GM18505 (cell line): ENCODE data around the gene CELSR1.

ENCODE experiments used
- ATAC-seq: cut with Tn5 transposase; IDR thresholded peaks from one replicate; pipeline ENCODE4 v1.9.1; 2021; ENCODE audit not compliant: unreplicated experiment
- POLR2A ChIP-seq: IDR thresholded peaks from 4 replicates; pipeline ENCODE4 v1.6.1; 2011; ENCODE audit warnings: borderline replicate concordance; ENCODE audit not compliant: insufficient read depth, insufficient read length; ENCODE audit errors: extremely low read depth

Gene CELSR1

GRCh38 chr22:46363611-46364321 lies 173.7 kb downstream of the CELSR1 start:
- no peak for TF ChIP-seq POLR2A
- no peak for ATAC-seq

GRCh38 chr22:46362934-46363515 lies 174.4 kb downstream of the CELSR1 start:
- no peak for ATAC-seq
- TF ChIP-seq POLR2A: no peak

GRCh38 chr22:46362203-46362933 lies 175.1 kb downstream of the CELSR1 start:
- no peak for ATAC-seq
- no peak for TF ChIP-seq POLR2A

DNA sequence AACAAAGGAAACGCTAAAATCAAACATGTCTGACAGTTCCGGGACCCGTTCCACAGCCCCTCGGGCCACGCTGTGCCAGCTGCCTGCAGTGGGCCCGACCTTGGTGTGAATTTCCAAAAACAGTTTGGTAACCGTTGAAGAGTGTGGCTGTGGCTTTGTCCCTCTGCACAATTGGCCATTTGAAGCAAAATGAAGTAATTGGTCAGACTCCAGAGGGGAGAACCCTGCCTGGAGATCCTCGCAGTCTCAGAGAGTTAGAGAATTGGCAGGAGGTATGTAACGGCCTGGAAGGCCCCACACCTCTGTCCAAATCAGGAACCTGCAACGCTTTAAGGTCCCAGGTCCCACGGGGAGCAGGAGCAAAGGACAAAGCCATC lies 175.6 kb downstream of the CELSR1 start:
- ATAC-seq: no peak
- no peak for TF ChIP-seq POLR2A

GRCh38 chr22:46360891-46361290 lies 176.5 kb downstream of the CELSR1 start:
- no peak for ATAC-seq
- no peak for TF ChIP-seq POLR2A

- ATAC-seq: no peak
- no peak for TF ChIP-seq POLR2A
Measured at GRCh38 chr22:46360097-46360496, 177.3 kb downstream of the CELSR1 start.

- ATAC-seq: no peak
- no peak for TF ChIP-seq POLR2A
Measured at GRCh38 chr22:46359362-46359761, 178.1 kb downstream of the CELSR1 start.

DNA sequence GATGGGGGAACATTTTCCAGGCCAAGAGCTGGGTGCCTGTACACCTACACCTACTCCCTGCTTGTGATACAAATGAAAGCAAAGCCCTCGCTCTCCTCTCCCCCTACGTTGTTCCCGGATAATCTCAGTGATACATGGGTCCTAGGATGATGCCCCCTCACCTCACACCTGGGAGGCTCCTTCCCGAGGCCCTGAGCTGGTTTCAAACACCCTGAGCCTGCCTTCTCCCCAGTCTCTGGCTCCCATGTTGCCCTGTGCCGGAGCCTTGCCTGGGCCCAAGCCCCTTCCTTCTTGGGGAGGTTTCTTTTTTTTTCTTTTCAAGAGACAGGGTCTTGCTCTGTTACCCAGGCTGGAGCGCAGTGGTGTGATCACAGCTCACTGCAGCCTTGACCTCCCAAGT lies 178.7 kb downstream of the CELSR1 start:
- no peak for ATAC-seq

DNA sequence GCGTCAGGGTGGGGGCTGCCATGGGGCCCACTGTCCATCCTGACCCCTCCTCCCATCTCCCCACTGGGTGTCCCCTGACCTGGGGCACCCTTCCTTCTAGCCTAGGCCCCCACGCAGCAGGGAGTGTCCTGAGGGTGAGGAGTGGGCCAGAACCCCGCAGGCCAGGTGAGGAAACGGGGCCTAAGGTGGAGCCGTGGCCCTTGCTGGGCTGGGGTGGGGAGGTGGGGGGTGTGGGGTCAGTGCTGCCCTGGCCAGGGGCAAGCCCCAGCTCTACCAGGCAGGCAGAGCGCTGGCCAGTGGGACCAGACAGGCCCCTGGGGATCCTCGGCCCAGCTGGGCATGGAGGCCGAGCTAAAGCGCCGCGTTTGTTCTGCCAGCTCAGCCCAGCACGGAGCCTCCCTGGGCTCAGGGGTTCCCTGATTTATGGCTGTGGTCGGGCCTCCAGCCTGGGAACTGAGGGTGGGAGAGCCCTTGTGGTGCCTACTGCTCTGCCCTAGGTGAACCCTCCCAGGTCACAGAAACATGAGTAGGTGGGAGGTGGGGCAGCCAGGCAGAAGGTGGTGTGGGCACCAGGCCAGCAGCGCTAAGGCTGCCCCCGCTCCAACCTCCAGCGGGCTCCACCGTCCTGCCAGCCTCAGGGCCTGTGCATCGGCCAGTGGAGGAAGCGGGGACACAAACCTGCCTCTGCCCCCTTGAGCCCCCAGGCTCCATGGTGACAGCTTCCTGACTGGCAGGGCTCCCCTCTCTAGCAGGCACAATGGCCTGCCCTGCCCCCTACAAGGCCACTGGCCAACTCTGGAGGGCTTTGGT lies 179.5 kb downstream of the CELSR1 start:
- TF ChIP-seq POLR2A: no peak
- no peak for ATAC-seq

More for the DNA sequence above, 178.7 kb downstream of the CELSR1 start:
- no peak for TF ChIP-seq POLR2A

- TF ChIP-seq POLR2A: no peak
- no peak for ATAC-seq
Measured at GRCh38 chr22:46356496-46357480, 180.6 kb downstream of the CELSR1 start.

DNA sequence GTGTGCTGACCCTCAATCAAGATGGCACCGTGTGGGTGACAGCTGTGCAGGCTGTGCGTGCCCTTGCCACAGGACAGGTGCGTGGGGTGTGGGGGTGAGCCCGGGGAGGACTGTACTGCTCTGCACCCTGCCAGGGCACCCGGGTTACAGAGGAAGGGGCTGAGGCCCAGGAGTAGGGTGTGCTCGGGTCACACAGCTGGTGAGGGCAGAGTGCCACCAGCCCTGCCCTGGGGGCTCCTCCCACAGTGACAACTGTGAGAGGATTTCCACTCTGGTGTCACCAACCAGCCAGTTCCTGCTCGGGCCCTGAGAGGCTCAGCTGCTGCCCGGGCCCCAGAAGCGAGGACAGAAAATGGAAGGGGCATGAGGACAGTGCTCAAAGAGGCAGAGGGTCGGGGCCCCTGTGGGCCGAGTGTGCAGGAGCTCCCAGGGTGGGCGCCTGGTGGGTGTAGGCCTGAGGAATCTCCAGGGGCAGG lies 181.4 kb downstream of the CELSR1 start:
- no peak for ATAC-seq
- no peak for TF ChIP-seq POLR2A

GRCh38 chr22:46355369-46355995 lies 181.9 kb downstream of the CELSR1 start:
- no peak for ATAC-seq
- TF ChIP-seq POLR2A: no peak
